Transverse colon (tissue), 4 donors: Measurements from ENCODE around the gene RGS6.

Experiments used
- EP300 ChIP-seq: sonication (generic); formaldehyde crosslinking; IDR thresholded peaks from one replicate; pipeline ENCODE4 v1.6.1; 2017; ENCODE audit warnings: antibody characterized with exemption, low read depth
- POLR2A ChIP-seq: fragments of 450-650 bp; IDR thresholded peaks from one replicate; pipeline ENCODE4 v1.6.1; 2016; ENCODE audit warnings: antibody characterized with exemption, mild to moderate bottlenecking, moderate library complexity
- POLR2AphosphoS5 ChIP-seq, 3 donors: sonication (generic); formaldehyde crosslinking; IDR thresholded peaks; one replicate each; pipeline ENCODE4 v1.6.1; 2016; ENCODE audit warnings: antibody characterized with exemption in 3 of 3
- TF ChIP-seq, protein P1 (sequence below), 5 experiments: fragments of 200-600 bp in 3 of 5; fragments of 450-650 bp in 2 of 5; sonication (generic) in 3 of 5; IDR thresholded peaks; 1 replicate in 2 of 5; 2 replicates in 3 of 5; pipeline ENCODE4 v1.5.1; 2016 to 2017; ENCODE audit warnings: antibody characterized with exemption in 5 of 5, inconsistent platforms in 3 of 5, mild to moderate bottlenecking in 2 of 5, moderate library complexity in 1 of 5

DNA sequence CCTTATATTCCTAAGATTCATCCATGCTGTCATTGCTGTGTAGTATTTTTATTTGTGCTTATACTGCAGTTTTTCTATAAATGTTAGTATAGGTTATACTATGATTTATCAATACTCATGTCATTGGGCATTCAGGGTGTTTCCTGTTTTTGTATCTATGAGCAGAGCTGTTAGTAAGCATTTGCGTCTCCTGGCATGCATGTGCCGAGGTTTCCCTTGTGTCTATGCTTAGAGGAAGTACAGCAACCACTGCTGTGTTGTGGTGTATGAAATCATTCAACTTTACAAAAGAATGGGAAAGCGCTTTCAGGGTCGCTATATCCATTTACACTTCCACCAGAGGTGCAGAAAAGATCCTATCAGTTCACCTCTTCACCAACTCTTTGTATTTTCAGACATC is 122.7 kb downstream of the RGS6 start:
- TF ChIP-seq POLR2A: no peak
- TF ChIP-seq, protein P1, sequence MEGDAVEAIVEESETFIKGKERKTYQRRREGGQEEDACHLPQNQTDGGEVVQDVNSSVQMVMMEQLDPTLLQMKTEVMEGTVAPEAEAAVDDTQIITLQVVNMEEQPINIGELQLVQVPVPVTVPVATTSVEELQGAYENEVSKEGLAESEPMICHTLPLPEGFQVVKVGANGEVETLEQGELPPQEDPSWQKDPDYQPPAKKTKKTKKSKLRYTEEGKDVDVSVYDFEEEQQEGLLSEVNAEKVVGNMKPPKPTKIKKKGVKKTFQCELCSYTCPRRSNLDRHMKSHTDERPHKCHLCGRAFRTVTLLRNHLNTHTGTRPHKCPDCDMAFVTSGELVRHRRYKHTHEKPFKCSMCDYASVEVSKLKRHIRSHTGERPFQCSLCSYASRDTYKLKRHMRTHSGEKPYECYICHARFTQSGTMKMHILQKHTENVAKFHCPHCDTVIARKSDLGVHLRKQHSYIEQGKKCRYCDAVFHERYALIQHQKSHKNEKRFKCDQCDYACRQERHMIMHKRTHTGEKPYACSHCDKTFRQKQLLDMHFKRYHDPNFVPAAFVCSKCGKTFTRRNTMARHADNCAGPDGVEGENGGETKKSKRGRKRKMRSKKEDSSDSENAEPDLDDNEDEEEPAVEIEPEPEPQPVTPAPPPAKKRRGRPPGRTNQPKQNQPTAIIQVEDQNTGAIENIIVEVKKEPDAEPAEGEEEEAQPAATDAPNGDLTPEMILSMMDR (IDR thresholded peaks at IDR 0.05): no peak
- TF ChIP-seq POLR2AphosphoS5 (IDR thresholded peaks at IDR 0.05): no peak
- TF ChIP-seq EP300: no peak
